ENCODE measurements around the gene CDC20.

CDC20 gene

GRCh38 chr1:43329995-43330751 is 28.6 kb upstream of the CDC20 start:
- peak; percentile 34 for DNase-seq (ENCODE audit: low read depth)

GRCh38 chr1:43331688-43332087 is 27.1 kb upstream of the CDC20 start:
- DNase-seq (ENCODE audit: low read depth): no peak

- DNase-seq (ENCODE audit: low read depth): no peak
These were observed 24.2 kb upstream of the CDC20 start for GRCh38 chr1:43334453-43335205.

- no peak for DNase-seq (ENCODE audit: low read depth)
These were observed 21.2 kb upstream of the CDC20 start, which contains the start of gene MPL for GRCh38 chr1:43337588-43337987. Gene MPL (plus strand): TSS chr1:43337818. CDS start chr1:43337849, 31 bp downstream.

GRCh38 chr1:43338001-43338400 is 20.8 kb upstream of the CDC20 start:
- no peak for DNase-seq (ENCODE audit: low read depth)

- no peak for DNase-seq (ENCODE audit: low read depth)
These were observed 19.1 kb upstream of the CDC20 start for GRCh38 chr1:43339584-43340232.

- DNase-seq (ENCODE audit: low read depth): no peak
These were observed 18.2 kb upstream of the CDC20 start for GRCh38 chr1:43340559-43340958.

- DNase-seq (ENCODE audit: low read depth): no peak
These were observed 14.4 kb upstream of the CDC20 start for GRCh38 chr1:43344267-43344850.

GRCh38 chr1:43345120-43345519 is 13.7 kb upstream of the CDC20 start:
- no peak for DNase-seq (ENCODE audit: low read depth)

- no peak for DNase-seq (ENCODE audit: low read depth)
These were observed 12.1 kb upstream of the CDC20 start for GRCh38 chr1:43346636-43347035.

- DNase-seq (ENCODE audit: low read depth): no peak
These were observed 10.4 kb upstream of the CDC20 start for GRCh38 chr1:43348343-43348808.

- DNase-seq (ENCODE audit: low read depth): no peak
These were observed 9.8 kb upstream of the CDC20 start for GRCh38 chr1:43348809-43349593.

GRCh38 chr1:43349594-43350306 is 9.0 kb upstream of the CDC20 start:
- DNase-seq (ENCODE audit: low read depth): no peak

GRCh38 chr1:43350976-43351375 is 7.8 kb upstream of the CDC20 start:
- DNase-seq (ENCODE audit: low read depth): no peak

- DNase-seq (ENCODE audit: low read depth): no peak
These were observed 7.1 kb upstream of the CDC20 start for GRCh38 chr1:43351421-43352350.

GRCh38 chr1:43352351-43352705 is 6.5 kb upstream of the CDC20 start:
- DNase-seq (ENCODE audit: low read depth): no peak

GRCh38 chr1:43352881-43353280 is 5.9 kb upstream of the CDC20 start:
- DNase-seq (ENCODE audit: low read depth): no peak

- DNase-seq (ENCODE audit: low read depth): no peak
These were observed 4.3 kb upstream of the CDC20 start for GRCh38 chr1:43354471-43354870.

- DNase-seq (ENCODE audit: low read depth): no peak
These were observed 3.8 kb upstream of the CDC20 start for GRCh38 chr1:43354936-43355335.

GRCh38 chr1:43357251-43357650 is 1.5 kb upstream of the CDC20 start:
- DNase-seq (ENCODE audit: low read depth): no peak
